ENCODE results near the gene OR7A5. TPM values are rescaled to one million over a fixed set of nuclear protein-coding genes. Genes with fewer than 3 reads are reported as not detected.

The OR7A5 gene
- total and polyA plus RNA-seq, 7 donors = 0.01 TPM; not detected in 4

Other genes starting within 250 kb of the OR7A5 start
- gene ADGRE3, start 160.3 kb downstream of the OR7A5 start, total RNA-seq = under 1 TPM in 2 of 4 donors, not detected in 2; 0.11 to 0.27 TPM
- gene ADGRE3, start 160.3 kb downstream of the OR7A5 start, polyA plus RNA-seq = not detected
- gene ZNF333, start 145.1 kb downstream of the OR7A5 start, total RNA-seq = 1 to 10 TPM; 6.8 to 9.7 (median 8.5) TPM
- gene ZNF333, start 145.1 kb downstream of the OR7A5 start, polyA plus RNA-seq = 10 to 100 TPM in 2 of 3 donors, 1 to 10 TPM in 1; 6.9 to 16.0 (median 10.2) TPM
- gene ADGRE2, start 56.6 kb downstream of the OR7A5 start, total RNA-seq = under 1 TPM; 0.56 to 0.96 (median 0.79) TPM
- under 1 TPM; 0.12 to 0.19 (median 0.13) TPM for gene ADGRE2, start 56.6 kb downstream of the OR7A5 start, polyA plus RNA-seq
- gene OR7C1, start within 50 bp of the OR7A5 start, total RNA-seq = under 1 TPM in 1 of 4 donors, not detected in 3; 0.02 TPM
- gene OR7C1, start within 50 bp of the OR7A5 start, polyA plus RNA-seq = under 1 TPM in 2 of 3 donors, not detected in 1; under 0.01 to 0.04 TPM
- not detected for gene OR7A10, start 13.7 kb upstream of the OR7A5 start, total RNA-seq
- gene OR7A10, start 13.7 kb upstream of the OR7A5 start, polyA plus RNA-seq = not detected
- gene OR7A17, start 50.9 kb upstream of the OR7A5 start, total RNA-seq = not detected
- not detected for gene OR7A17, start 50.9 kb upstream of the OR7A5 start, polyA plus RNA-seq
- not detected for gene OR7C2, start 106.3 kb upstream of the OR7A5 start, total RNA-seq
- not detected for gene OR7C2, start 106.3 kb upstream of the OR7A5 start, polyA plus RNA-seq
- not detected for gene SLC1A6, start 144.7 kb upstream of the OR7A5 start, total RNA-seq
- not detected for gene SLC1A6, start 144.7 kb upstream of the OR7A5 start, polyA plus RNA-seq
- gene CASP14, start 214.3 kb upstream of the OR7A5 start, total RNA-seq = not detected
- gene CASP14, start 214.3 kb upstream of the OR7A5 start, polyA plus RNA-seq = not detected
- not detected for gene OR1I1, start 247.0 kb upstream of the OR7A5 start, total RNA-seq
- not detected for gene OR1I1, start 247.0 kb upstream of the OR7A5 start, polyA plus RNA-seq